ENCODE results near the gene MDC1. TPM values are rescaled to one million over a fixed set of nuclear protein-coding genes. Genes with fewer than 3 reads are reported as not detected.
A peak's percentile ranks its signal among the peaks of the same experiment; 100 is the strongest.
"Not testable (repeated sequence)": the region's sequence is repeated elsewhere in the genome, so short reads cannot be mapped to it uniquely, and the experiment has no call there.

The MDC1 gene
- total RNA-seq, 1 donor from 2014 or later, result 24.5 TPM

DNA sequence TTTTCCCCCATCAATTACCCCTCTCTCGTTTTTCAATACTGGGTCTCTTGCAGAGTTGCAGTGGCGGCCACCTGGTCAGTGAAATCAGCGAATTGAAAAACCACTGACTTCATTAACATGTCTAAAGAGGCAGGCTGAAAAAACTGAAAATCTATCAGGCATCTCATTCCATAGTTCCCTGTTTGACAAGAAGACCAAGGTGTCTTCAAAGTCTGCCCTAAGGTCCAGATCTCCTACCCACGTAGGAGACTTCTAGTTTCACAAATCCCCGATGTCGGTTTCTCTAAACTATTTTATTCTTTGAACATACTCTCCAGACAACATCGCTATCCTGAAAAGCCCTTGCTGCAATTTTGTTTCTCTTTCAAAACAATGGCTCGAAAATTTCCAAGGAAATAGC is 2.3 kb upstream of the MDC1 start:
- TF ChIP-seq, protein P1, sequence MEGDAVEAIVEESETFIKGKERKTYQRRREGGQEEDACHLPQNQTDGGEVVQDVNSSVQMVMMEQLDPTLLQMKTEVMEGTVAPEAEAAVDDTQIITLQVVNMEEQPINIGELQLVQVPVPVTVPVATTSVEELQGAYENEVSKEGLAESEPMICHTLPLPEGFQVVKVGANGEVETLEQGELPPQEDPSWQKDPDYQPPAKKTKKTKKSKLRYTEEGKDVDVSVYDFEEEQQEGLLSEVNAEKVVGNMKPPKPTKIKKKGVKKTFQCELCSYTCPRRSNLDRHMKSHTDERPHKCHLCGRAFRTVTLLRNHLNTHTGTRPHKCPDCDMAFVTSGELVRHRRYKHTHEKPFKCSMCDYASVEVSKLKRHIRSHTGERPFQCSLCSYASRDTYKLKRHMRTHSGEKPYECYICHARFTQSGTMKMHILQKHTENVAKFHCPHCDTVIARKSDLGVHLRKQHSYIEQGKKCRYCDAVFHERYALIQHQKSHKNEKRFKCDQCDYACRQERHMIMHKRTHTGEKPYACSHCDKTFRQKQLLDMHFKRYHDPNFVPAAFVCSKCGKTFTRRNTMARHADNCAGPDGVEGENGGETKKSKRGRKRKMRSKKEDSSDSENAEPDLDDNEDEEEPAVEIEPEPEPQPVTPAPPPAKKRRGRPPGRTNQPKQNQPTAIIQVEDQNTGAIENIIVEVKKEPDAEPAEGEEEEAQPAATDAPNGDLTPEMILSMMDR (IDR thresholded peaks at IDR 0.05), result no peak
- intact Hi-C loops (cut with DNase I), result no loop called here
- Histone ChIP-seq H3K9me3 (no peaks in the 10 kb centered on the region), H3K36me3 (peaks cover 36% of the 10 kb centered on the region), H3K4me3 (peak overlapping the region; percentile 93), H3K27me3 (ENCODE audit: low read depth) (no peaks in the 10 kb centered on the region), H3K4me1 (peaks cover 54% of the 10 kb centered on the region), H3K27ac (peak overlapping the region; percentile 94)
- ATAC-seq (no peak), DNase-seq (no peak)

DNA sequence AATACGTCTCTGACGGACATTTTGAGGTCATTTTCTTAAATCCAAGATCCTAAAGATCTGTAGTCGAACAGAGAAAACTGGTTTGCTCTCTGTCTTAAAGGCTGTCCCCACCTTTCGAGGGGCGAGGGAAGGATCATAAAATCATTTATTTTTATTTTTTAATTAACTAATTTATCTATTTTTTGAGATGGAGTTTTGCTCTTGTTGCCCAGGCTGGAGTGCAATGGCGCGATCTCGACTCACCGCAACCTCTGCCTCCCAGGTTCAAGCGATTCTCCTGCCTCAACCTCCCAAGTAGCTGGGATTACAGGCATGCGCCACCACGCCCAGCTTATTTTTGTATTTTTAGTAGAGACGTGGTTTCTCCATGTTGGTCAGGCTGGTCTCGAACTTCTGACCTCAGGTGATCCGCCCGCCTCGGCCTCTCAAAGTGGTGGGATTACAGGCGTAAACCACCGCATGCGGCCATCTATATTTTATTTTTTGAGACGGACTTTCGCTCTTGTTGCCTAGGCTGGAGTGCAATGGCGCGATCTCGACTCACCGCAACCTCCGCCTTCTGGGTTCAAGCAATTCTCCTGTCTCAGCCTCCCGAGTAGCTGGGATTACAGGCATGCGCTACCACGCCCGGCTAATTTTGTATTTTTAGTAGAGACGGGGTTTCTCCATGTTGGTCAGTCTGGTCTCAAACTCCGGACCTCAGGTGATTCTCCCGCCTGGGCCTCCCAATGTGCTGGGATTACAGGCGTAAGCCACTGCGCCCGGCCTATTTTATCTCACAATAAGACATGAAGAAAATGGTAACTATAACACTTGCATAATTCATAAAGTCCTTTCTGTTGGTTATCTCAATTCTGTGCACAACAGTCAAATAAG is 1.0 kb upstream of the MDC1 start:
- H3K36me3 ChIP-seq, result peaks cover 36% of the 10 kb centered on the region
- peak overlapping the region; percentile 65 for H3K4me3 ChIP-seq
- H3K9me3 ChIP-seq; intact Hi-C loops (cut with DNase I); H3K27me3 ChIP-seq (ENCODE audit: low read depth); ATAC-seq; DNase-seq: not testable (repeated sequence)
- H3K27ac ChIP-seq, result peak overlapping the region; percentile 90
- H3K4me1 ChIP-seq, result peaks cover 46% of the 10 kb centered on the region

DNA sequence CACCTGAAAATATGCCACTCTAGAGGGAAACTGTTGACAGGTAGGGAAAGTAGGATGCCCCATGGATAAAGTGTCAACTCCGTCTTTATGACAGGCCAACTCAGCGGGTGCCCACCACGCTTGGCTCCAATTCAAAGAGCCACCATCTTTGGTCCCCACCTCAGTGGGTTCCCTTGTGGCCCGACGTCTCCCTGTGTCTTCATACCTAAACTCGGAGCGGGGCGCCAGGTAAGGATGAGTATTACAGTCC is 277 bp downstream of the MDC1 start:
- ATAC-seq (no peak), DNase-seq (no peak)
- peaks cover 33% of the 10 kb centered on the region for H3K4me1 ChIP-seq
- intact Hi-C loops (cut with DNase I), result no loop called here
- peak overlapping the region; percentile 65 for H3K4me3 ChIP-seq
- H3K27ac ChIP-seq, result peak overlapping the region; percentile 90
- peaks cover 36% of the 10 kb centered on the region for H3K36me3 ChIP-seq
- TF ChIP-seq, protein P1 (IDR thresholded peaks at IDR 0.05), result no peak
- no peaks in the 10 kb centered on the region for H3K27me3 ChIP-seq (ENCODE audit: low read depth)
- H3K9me3 ChIP-seq, result no peaks in the 10 kb centered on the region

DNA sequence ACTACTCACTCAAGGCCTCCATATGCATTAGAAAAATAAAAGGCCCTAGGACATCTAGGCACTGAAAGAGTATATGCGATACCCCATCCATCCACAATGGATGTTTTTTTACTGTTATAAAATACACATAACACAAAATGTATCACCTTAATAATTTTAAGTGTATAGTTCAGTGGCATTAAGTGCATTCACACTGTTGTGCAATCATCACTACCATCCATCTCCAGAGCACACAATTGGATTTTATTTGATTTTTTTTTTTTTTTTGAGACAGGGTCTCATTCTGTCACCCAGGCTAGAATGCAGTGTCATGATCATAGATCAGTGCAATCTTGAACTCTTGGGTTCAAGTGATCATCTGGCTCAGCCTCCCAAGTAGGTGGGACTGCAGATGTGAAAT is 2.8 kb downstream of the MDC1 start:
- no peak overlapping the region for H3K27ac ChIP-seq
- DNase-seq, result no peak
- no peak overlapping the region for H3K4me3 ChIP-seq
- intact Hi-C loops (cut with DNase I), result no loop called here
- no peak for ATAC-seq
- H3K27me3 ChIP-seq (ENCODE audit: low read depth), result no peaks in the 10 kb centered on the region
- H3K4me1 ChIP-seq, result peaks cover 26% of the 10 kb centered on the region
- H3K9me3 ChIP-seq, result no peaks in the 10 kb centered on the region
- TF ChIP-seq, protein P1 (IDR thresholded peaks at IDR 0.05), result no peak
- H3K36me3 ChIP-seq, result peaks cover 61% of the 10 kb centered on the region

DNA sequence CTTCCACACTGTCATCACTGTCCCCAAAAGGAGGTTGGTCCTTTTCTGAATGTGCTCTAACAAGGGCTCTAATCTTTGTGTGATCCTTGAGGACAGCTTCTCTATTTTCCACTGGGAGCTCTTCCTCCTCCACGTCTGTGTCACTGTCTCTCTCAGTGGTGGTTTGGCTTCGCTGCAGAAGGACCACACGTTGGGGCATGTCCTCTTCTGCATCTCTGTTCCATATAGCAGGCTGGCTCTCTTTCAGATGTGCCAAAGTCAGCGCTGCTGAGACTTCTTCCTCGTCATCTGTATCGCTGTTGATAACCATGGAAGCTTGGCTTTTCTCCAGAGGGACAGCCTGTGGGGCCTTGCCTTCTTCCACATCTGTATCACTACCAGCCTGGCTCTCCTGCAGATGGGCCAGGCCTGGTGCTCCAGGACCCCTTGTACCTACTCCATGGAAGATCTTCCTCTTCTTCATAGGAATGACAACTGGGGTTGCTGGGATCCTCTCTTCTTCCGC is 4.6 kb downstream of the MDC1 start:
- no peak overlapping the region for H3K4me3 ChIP-seq
- TF ChIP-seq, protein P1 (IDR thresholded peaks at IDR 0.05), result no peak
- intact Hi-C loops (cut with DNase I), result no loop called here
- peaks cover 76% of the 10 kb centered on the region for H3K36me3 ChIP-seq
- H3K27me3 ChIP-seq (ENCODE audit: low read depth), result no peaks in the 10 kb centered on the region
- no peak overlapping the region for H3K27ac ChIP-seq
- no peak for ATAC-seq
- no peak for DNase-seq
- H3K9me3 ChIP-seq, result no peaks in the 10 kb centered on the region
- peaks cover 9% of the 10 kb centered on the region for H3K4me1 ChIP-seq

DNA sequence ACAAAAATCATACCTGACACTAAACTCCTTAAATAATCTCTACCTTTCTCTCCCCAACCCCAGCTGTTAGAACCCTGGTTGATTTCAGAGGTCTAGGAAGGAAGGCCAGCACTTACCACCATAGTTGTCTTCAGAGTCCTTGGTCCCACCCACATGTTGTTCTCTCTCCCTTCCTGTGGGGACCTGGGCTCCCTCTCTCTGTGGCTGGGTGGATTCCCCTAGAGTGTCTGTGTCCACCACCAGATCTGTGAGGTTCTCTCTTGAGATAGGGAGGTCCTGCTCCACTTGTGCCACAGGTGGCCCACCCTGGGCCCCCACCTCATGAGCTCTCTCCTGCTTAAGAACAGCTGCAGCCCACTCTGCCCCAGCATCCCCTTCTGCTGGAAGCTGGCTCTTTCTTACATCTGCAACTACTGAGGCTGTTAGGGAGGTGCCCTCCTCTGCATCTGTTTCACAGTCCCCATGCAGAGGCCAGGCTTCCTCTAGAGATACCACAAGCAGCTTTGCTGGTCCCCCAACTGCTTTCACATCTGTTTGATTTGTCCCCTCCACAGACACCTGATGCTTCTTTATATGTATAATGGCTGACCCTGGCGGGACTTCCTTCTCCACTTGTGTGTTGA is 5.2 kb downstream of the MDC1 start:
- DNase-seq (peak; percentile 17), ATAC-seq (no peak)
- intact Hi-C loops (cut with DNase I), result no loop called here

More for the DNA sequence above, 5.2 kb downstream of the MDC1 start:
- no peaks in the 10 kb centered on the region for H3K9me3 ChIP-seq
- H3K4me3 ChIP-seq, result no peak overlapping the region
- H3K27ac ChIP-seq, result no peak overlapping the region
- peaks cover 82% of the 10 kb centered on the region for H3K36me3 ChIP-seq
- H3K27me3 ChIP-seq (ENCODE audit: low read depth), result no peaks in the 10 kb centered on the region
- TF ChIP-seq, protein P1 (IDR thresholded peaks at IDR 0.05), result no peak
- H3K4me1 ChIP-seq, result peaks cover 9% of the 10 kb centered on the region

All from lower lobe of right lung (tissue), 2 donors.